Vagina (tissue), 2 donors: ENCODE results near the gene EIF2AK3.

ENCODE experiments used
- POLR2A ChIP-seq, 2 donors: fragments of 450-650 bp; IDR thresholded peaks; one replicate each; pipeline ENCODE4 v1.6.1; 2017; ENCODE audit warnings: antibody characterized with exemption in 2 of 2, mild to moderate bottlenecking in 2 of 2, moderate library complexity in 2 of 2
- POLR2AphosphoS5 ChIP-seq, 2 donors: sonication (generic); formaldehyde crosslinking; IDR thresholded peaks; one replicate each; pipeline ENCODE4 v1.9.0; 2017; ENCODE audit warnings: antibody characterized with exemption in 2 of 2, mild to moderate bottlenecking in 2 of 2, low read depth in 1 of 2; ENCODE audit not compliant: insufficient read depth in 1 of 2
- TF ChIP-seq, protein P1 (sequence below), 3 experiments: fragments of 450-650 bp in 2 of 3; fragments of 200-600 bp in 1 of 3; sonication (generic) in 1 of 3; IDR thresholded peaks; one replicate each; pipeline ENCODE4 v1.5.1; 2017 to 2019; ENCODE audit warnings: antibody characterized with exemption in 3 of 3, mild to moderate bottlenecking in 2 of 3, moderate library complexity in 2 of 3

- TF ChIP-seq, protein P1, sequence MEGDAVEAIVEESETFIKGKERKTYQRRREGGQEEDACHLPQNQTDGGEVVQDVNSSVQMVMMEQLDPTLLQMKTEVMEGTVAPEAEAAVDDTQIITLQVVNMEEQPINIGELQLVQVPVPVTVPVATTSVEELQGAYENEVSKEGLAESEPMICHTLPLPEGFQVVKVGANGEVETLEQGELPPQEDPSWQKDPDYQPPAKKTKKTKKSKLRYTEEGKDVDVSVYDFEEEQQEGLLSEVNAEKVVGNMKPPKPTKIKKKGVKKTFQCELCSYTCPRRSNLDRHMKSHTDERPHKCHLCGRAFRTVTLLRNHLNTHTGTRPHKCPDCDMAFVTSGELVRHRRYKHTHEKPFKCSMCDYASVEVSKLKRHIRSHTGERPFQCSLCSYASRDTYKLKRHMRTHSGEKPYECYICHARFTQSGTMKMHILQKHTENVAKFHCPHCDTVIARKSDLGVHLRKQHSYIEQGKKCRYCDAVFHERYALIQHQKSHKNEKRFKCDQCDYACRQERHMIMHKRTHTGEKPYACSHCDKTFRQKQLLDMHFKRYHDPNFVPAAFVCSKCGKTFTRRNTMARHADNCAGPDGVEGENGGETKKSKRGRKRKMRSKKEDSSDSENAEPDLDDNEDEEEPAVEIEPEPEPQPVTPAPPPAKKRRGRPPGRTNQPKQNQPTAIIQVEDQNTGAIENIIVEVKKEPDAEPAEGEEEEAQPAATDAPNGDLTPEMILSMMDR (IDR thresholded peaks at IDR 0.05), result no peak
- TF ChIP-seq POLR2A (IDR thresholded peaks at IDR 0.05) (no peak), POLR2AphosphoS5 (IDR thresholded peaks at IDR 0.05; ENCODE audit: insufficient read depth in 1 of 2, low read depth in 1 of 2) (no peak)
Observed at GRCh38 chr2:88639865-88640264, 12.6 kb upstream of the EIF2AK3 start.
